Erythroblast (primary cell): Measurements from ENCODE around the gene JARID2.

Source experiments
- DNase-seq, 2 experiments: peaks; one replicate each; lab custom pipeline; 2025; lab: John Stamatoyannopoulos, UW
- GATA1 ChIP-seq: IDR thresholded peaks from 2 replicates; pipeline ENCODE4 v1.6.1; 2011; ENCODE audit warnings: low read depth, mild to moderate bottlenecking, control low read depth, low read length, moderate library complexity
- POLR2A ChIP-seq: IDR thresholded peaks from 2 replicates; pipeline ENCODE4 v1.6.1; 2011; ENCODE audit warnings: mild to moderate bottlenecking, low read length

The JARID2 gene

DNA sequence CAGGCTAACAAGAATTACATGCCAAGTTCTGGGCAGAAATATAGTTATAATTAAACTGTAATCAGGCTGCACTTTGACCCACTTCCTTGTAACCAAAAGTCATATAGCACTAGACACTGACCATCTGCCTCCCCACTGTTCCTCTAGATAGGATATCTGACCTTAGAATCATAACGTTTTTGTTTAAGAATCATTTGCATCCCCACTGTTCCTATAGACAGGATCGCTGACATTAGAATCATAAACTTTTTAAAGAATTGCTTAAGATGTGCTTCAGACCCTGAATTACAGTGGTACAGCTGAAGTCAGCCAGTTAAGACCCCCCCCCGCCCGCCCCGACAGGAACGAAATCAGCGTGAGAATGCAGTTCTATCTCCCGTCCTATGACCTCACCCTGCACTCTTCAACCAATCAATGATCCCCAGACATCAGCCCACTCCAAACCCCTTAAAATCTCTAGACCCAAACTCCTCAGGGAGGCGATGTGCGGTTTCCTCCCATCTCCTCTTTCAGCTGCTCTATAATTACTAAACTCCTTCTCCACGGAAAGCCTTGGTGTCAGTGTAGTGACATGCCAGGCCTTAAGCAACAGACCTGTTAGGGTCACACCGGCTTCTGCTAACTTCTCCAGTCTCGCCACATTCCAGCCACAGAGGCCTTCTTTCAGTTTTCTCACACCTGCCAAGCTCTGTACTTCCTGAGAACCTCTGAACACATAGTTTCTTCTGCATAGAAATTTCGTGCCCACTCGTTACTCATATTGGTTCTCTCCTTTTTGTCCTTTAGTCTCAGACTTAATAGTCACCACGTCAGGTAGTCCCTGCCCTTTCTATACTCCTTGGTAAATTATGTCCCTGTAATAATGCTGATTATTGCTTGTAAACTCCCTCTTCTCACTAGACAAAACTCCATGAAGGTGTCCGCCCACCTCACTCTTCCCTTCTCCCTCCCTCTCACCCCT is 323.4 kb downstream of the JARID2 start:
- peak; percentile 24 to 55 for DNase-seq
- TF ChIP-seq GATA1 (no peak), POLR2A (no peak)

DNA sequence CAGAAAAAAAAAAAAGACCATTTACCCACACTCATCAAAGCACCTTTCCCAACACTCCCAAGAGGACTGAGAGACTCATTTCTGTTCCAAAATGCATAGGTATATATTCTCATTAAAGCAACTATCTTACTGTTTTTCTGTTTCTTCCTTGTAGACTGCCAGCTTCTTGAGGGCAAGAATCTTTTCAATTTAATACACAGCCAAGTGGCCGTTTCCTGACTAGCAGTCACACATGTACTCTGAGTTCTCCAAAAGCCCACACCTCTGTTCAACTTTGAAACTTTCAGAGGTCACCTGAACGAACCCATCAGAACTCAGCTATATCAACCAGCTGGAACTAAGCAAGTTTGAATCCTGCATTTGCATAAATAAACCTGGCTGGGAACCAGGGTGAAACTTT is 324.3 kb downstream of the JARID2 start:
- no peak for DNase-seq
- no peak for TF ChIP-seq POLR2A
- no peak for TF ChIP-seq GATA1
